MV-4-11 (cell line): ENCODE measurements around the gene ARHGEF4.

Source experiments
- DNase-seq: peaks from one replicate; lab custom pipeline; 2025; lab: John Stamatoyannopoulos, UW

Gene ARHGEF4

DNA sequence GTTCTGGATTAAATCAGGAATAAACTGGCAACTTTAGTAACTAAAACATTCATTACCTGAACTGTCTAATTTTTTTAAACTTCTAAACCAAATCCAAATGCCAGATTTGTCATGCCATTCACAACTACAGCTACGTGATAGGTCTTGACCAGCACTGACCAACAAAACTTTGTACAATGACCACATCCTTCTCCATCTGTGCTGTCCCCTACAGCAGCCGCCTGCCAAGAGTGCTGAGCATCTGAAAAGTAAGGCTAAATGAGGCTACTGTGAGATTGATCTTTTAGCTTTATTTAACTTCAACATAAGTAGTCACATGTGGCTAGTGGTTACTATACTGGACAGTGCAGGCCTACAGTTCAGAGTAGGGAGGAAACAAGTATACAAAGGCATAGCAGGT lies 248.9 kb downstream of the ARHGEF4 start:
- no peak for DNase-seq

DNA sequence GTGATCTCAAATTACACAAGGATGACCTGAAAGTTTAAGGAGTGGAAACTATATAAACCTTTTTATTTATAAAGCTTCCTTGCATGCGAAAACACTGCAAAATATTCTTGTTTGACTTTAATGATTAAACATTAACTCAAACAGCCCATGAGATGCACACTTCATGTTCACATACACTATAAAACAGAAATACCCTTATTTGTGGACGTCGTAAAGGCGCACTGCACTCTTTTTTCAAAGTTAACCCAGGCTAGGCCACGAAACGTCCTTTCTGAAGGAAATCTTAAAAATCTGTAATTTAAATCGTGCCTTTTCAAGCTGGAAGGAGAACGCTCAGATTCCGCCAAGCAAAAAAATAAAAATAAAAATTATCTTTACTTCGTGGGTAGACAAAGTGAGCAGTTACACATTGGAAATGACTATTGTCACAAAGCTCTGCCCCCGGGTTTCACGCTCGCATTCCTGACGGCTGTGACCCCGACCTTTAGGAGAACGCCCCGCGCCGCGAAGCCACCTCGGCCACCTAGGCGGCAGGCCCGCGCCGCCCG lies 255.8 kb downstream of the ARHGEF4 start:
- DNase-seq = no peak

DNA sequence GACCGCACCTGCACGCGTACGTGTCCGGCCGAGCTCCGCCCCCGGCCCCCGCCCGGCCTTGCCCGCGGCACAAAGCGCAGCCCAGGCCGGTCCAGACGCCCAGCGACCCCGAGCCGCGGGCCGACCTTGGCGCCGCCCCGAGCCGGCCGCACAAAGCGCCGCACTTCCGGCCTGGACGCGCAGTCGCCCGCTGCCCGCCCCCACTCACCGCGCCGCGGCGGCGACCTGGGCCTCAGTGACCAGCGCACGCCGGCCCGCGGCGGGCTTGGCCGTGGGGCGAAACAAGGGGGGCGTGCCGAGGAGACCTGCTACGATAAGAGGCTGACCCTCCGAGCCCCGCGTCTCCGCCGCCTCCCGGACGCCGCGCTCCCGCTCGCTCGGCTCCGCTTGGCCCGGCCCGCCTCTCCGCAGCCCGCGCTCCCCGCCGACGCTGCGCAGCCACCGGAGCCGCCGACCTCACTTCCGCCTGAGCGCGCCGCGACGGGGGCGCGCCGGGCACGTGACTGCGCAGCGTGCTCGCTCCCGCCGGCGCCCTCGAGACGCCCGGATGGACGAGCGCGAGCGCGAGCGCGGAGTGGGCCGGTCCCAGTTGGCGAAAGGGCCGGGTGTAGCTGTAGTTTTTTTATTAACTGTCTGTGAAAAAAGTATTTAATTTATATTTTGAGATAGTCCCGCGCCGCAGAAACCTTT lies 256.4 kb downstream of the ARHGEF4 start, which contains the start of gene FAM168B:
FAM168B (minus strand) TSS at position 455 of the 690 bp plus-strand sequence. CDS start 10,814 bp downstream, outside the sequence.
- peak; percentile 72 for DNase-seq

DNA sequence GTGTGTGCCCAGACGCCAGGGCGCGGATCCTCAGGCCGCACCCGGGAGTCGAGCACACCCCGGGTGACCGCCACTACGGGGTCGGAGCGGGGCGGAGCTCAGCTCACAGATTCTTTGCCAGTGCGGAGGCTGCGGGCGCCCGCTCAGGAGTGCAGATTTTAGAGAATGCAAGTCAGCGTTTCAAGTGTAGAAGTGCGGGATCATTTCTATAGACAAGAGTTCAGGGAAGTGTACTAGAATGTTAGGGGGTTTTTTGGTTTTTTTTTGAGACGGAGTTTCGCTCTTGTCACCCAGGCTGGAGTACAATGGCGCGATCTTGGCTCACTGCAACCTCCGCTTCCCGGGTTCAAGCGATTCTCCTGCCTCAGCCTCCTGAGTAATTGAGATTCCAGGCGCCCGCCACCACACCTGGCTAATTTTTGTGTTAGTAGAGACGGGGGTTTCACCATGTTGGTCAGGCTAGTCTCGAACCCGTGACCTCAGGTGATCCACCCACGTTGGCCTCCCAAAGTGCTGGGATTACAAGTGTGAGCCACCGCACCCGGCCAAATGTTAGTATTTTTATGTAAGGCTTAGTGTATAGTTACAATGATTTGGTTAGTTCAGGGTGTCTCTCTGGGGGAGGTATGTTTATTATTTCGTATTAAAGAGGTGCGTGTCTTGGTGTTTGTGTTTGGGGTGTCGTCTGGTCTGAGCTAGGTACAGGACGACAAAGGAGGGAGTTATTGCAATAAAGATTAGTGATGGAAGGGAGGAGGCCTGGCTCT lies 257.2 kb downstream of the ARHGEF4 start:
- peak; percentile 59 for DNase-seq

DNA sequence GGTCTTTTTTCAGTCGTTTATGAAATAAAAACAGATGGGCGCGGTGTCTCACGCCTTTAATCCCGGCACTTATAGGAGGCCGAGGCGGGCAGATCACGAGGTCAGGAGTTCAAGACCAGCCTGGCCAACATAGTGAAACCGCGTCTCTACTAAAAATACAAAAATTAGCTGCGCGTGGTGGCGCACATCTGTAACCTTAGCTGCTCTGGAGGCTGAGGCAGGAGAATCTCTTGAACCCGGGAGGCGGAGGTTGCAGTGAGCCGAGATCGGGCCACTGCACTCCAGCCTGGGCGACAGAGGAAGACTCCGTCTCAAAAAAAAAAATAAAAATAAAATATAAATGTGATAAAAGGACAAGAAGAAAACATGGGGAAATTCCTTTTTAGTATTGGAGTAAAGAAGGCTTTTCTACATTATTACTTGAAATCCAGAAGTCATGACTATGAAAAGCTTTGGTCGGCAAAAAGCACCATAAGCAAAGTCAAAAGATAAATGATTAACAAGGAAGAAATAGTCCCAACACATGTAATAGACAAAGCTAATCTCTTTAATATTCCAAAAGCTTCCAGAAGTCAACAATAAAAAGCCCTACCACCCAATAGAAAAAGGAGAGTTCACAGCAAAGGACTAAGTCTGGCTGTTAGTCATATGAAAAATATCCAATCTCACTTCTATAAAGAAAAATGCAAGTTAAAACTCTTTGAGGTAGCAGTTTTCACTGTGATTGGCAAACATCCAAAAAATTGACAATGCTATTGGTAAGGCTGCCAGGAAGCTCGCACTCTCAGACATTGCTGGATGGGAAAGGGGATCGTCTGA lies 258.0 kb downstream of the ARHGEF4 start:
- DNase-seq = peak; percentile 34
